Fibroblast of lung (primary cell): ENCODE measurements around the gene S100A11.

Experiments
- CTCF ChIP-seq, 2 donors: IDR thresholded peaks in 1 of 2; conservative IDR thresholded peaks in 1 of 2; 1 replicate in 1 of 2; 2 replicates in 1 of 2; pipeline ENCODE4 v1.5.1; 2011 to 2012; ENCODE audit warnings: low read length in 2 of 2, control low read depth in 1 of 2, inconsistent platforms in 1 of 2, low read depth in 1 of 2, mild to moderate bottlenecking in 1 of 2
- EZH2 ChIP-seq: IDR thresholded peaks from 2 replicates; pipeline ENCODE4 v1.5.1; 2012; ENCODE audit warnings: low read length, control low read depth, mild to moderate bottlenecking; ENCODE audit errors: missing control alignments

- TF ChIP-seq CTCF (conservative IDR thresholded peaks at IDR 0.05 in 1 of 2, IDR thresholded peaks at IDR 0.05 in 1 of 2; ENCODE audit: low read depth in 1 of 2, low read length in 2 of 2) (no peak), EZH2 (no peak)
These were observed 7.1 kb upstream of the S100A11 start for GRCh38 chr1:152043870-152044269.
